ENCODE results near the gene TVP23C. TPM values are rescaled to one million over a fixed set of nuclear protein-coding genes. Genes with fewer than 3 reads are reported as not detected.

TVP23C gene
- total RNA-seq, 1 experiment from 2014 or later = 6.7 TPM

DNA sequence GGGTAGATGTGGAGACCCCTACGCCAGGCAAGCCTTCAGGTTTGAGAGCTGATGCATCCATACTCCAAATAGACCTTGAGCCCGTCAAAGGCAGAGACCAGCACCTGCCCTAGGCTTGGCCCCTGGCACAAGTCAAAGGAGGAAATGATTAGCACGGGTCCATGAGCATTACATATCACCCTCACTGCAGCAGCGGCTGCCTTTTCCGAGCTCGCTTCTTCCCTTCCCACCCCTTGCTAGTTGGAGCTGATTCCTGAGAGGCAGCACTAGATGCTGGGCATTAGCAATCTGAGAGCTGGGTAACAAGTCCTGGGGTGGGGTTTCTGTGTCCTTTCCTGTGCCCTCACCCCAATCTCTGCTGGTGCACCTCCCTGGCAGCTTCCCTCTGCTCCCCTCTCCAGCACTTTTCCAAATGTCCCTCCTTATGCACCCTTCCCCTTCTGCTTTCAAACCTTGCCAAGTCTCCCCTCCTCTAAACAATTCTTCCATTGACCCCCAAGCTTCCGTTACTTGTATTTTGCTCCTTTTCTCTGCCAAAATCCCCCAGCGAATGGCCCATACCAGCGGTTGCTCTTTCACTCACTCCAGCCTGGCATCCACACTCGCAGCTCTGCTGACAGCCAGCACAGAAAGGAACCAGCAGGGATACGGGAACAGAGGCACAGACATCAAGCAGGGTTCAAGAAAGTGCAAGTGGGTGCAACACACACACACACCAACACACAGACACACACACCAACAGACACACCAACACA lies 98.9 kb downstream of the TVP23C start:
- POLR2A ChIA-PET = interaction anchor here (0.5 kb wide), 1 partner anchor 268 kb away, joined by 3 read pairs; no protein-coding TSS in a partner anchor
- intact Hi-C loops (cut with micrococcal nuclease; ENCODE audit: unreplicated experiment) = no loop called here
- BruUV-seq (replicated peaks) = no TSS peak
- Histone ChIP-seq H3K4me3 (ENCODE audit: low read depth in 2 of 2, low read length in 2 of 2) (no peak overlapping the region), H3K27me3 (ENCODE audit: control insufficient read depth, insufficient read depth, low read length) (no peaks in the 10 kb centered on the region), H3K27ac (ENCODE audit: low read length) (no peak overlapping the region), H3K9me3 (ENCODE audit: control insufficient read depth, insufficient read depth, low read depth, low read length) (no peaks in the 10 kb centered on the region), H3K36me3 (ENCODE audit: control insufficient read depth, insufficient read depth, low read length) (no peaks in the 10 kb centered on the region), H3K4me1 (ENCODE audit: control insufficient read depth, insufficient read depth, low read length) (no peaks in the 10 kb centered on the region)
- ATAC-seq (no peak), DNase-seq (ENCODE audit: low read depth, low spot score) (no peak)
- TF ChIP-seq, protein P1, sequence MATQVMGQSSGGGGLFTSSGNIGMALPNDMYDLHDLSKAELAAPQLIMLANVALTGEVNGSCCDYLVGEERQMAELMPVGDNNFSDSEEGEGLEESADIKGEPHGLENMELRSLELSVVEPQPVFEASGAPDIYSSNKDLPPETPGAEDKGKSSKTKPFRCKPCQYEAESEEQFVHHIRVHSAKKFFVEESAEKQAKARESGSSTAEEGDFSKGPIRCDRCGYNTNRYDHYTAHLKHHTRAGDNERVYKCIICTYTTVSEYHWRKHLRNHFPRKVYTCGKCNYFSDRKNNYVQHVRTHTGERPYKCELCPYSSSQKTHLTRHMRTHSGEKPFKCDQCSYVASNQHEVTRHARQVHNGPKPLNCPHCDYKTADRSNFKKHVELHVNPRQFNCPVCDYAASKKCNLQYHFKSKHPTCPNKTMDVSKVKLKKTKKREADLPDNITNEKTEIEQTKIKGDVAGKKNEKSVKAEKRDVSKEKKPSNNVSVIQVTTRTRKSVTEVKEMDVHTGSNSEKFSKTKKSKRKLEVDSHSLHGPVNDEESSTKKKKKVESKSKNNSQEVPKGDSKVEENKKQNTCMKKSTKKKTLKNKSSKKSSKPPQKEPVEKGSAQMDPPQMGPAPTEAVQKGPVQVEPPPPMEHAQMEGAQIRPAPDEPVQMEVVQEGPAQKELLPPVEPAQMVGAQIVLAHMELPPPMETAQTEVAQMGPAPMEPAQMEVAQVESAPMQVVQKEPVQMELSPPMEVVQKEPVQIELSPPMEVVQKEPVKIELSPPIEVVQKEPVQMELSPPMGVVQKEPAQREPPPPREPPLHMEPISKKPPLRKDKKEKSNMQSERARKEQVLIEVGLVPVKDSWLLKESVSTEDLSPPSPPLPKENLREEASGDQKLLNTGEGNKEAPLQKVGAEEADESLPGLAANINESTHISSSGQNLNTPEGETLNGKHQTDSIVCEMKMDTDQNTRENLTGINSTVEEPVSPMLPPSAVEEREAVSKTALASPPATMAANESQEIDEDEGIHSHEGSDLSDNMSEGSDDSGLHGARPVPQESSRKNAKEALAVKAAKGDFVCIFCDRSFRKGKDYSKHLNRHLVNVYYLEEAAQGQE (IDR thresholded peaks at IDR 0.05; ENCODE audit: insufficient read depth in 1 of 2, low read depth in 2 of 2, low read length in 1 of 2) = no peak
- no peak for TF ChIP-seq SIN3A (IDR thresholded peaks at IDR 0.05; ENCODE audit: borderline replicate concordance, insufficient read depth, low read depth, low read length)
- no peak for TF ChIP-seq POLR2AphosphoS5 (IDR thresholded peaks at IDR 0.05; ENCODE audit: low read depth, low read length)
- no peak for TF ChIP-seq TCF7L2 (IDR thresholded peaks at IDR 0.05; ENCODE audit: low read depth, low read length)
- TF ChIP-seq, protein P2, sequence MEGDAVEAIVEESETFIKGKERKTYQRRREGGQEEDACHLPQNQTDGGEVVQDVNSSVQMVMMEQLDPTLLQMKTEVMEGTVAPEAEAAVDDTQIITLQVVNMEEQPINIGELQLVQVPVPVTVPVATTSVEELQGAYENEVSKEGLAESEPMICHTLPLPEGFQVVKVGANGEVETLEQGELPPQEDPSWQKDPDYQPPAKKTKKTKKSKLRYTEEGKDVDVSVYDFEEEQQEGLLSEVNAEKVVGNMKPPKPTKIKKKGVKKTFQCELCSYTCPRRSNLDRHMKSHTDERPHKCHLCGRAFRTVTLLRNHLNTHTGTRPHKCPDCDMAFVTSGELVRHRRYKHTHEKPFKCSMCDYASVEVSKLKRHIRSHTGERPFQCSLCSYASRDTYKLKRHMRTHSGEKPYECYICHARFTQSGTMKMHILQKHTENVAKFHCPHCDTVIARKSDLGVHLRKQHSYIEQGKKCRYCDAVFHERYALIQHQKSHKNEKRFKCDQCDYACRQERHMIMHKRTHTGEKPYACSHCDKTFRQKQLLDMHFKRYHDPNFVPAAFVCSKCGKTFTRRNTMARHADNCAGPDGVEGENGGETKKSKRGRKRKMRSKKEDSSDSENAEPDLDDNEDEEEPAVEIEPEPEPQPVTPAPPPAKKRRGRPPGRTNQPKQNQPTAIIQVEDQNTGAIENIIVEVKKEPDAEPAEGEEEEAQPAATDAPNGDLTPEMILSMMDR (IDR thresholded peaks at IDR 0.05) = no peak
- CTCF ChIA-PET = interaction anchor here (0.9 kb wide), 1 partner anchor 39 kb away, joined by 3 read pairs; no protein-coding TSS in a partner anchor
- in situ Hi-C loops (cut with HindIII; ENCODE audit: low pct_unique_long_range_greater_than_20kb, low sequenced_read_pairs) = no loop called here

DNA sequence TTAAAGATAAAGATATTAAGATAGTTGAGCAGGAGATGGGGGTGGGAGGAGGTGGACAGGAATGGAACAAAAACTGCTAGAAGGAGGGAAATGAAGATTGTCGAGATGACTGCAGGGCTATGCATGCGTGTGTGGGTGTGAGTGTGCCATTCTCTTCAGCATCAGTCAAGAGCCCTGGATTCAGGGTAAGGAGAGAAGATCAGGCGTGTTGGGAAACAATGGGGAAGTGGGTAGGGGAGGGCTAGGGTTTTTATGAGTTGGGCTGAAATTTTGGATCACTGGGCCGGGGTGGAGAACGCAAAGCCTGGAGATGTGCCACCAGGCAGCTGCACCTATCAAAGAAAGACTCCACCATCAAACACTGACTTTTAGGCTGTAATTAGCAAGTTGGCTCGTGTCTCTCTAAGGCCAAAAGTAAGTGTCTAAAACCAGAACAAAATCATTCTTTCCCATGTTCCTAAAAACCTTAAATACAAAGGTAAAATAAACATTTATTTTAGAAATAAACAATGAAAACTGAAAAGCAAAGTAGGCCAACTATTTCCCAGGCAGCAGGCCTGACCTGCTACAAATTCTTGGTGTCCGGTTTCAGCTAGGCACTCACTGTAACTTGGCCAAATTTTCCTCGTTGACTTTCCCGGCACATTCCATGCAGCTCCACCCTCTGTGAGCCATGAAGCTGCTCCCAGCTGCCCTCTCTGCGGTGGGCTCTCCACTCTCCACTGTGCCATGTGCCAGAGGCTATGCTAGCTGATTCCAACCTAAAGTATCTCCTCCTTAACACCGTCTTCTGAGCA lies 100.1 kb downstream of the TVP23C start:
- Histone ChIP-seq H3K4me3 (ENCODE audit: low read depth in 2 of 2, low read length in 2 of 2) (no peak overlapping the region), H3K27me3 (ENCODE audit: control insufficient read depth, insufficient read depth, low read length) (no peaks in the 10 kb centered on the region), H3K9me3 (ENCODE audit: control insufficient read depth, insufficient read depth, low read depth, low read length) (no peaks in the 10 kb centered on the region), H3K27ac (ENCODE audit: low read length) (no peak overlapping the region), H3K36me3 (ENCODE audit: control insufficient read depth, insufficient read depth, low read length) (no peaks in the 10 kb centered on the region), H3K4me1 (ENCODE audit: control insufficient read depth, insufficient read depth, low read length) (no peaks in the 10 kb centered on the region)
- POLR2A ChIA-PET = interaction anchor here (0.5 kb wide), 1 partner anchor 218 kb away, joined by 5 read pairs; no protein-coding TSS in a partner anchor
- no peak for TF ChIP-seq SIN3A (IDR thresholded peaks at IDR 0.05; ENCODE audit: borderline replicate concordance, insufficient read depth, low read depth, low read length)
- no peak for TF ChIP-seq POLR2AphosphoS5 (IDR thresholded peaks at IDR 0.05; ENCODE audit: low read depth, low read length)
- TF ChIP-seq, protein P2 (IDR thresholded peaks at IDR 0.05) = no peak
- no peak for TF ChIP-seq TCF7L2 (IDR thresholded peaks at IDR 0.05; ENCODE audit: low read depth, low read length)
- TF ChIP-seq, protein P1 (IDR thresholded peaks at IDR 0.05; ENCODE audit: insufficient read depth in 1 of 2, low read depth in 2 of 2, low read length in 1 of 2) = no peak
- in situ Hi-C loops (cut with HindIII; ENCODE audit: low pct_unique_long_range_greater_than_20kb, low sequenced_read_pairs) (no loop called here), intact Hi-C loops (cut with micrococcal nuclease; ENCODE audit: unreplicated experiment) (no loop called here)
- ATAC-seq (no peak), DNase-seq (ENCODE audit: low read depth, low spot score) (no peak)
- CTCF ChIA-PET = no interaction called here
- no TSS peak for BruUV-seq (replicated peaks)
